ENCODE results near the gene ADAMTS16. TPM values are rescaled to one million over a fixed set of nuclear protein-coding genes. Genes with fewer than 3 reads are reported as not detected.

Gene ADAMTS16
- total RNA-seq, 2 experiments from 2014 or later, result not detected

DNA sequence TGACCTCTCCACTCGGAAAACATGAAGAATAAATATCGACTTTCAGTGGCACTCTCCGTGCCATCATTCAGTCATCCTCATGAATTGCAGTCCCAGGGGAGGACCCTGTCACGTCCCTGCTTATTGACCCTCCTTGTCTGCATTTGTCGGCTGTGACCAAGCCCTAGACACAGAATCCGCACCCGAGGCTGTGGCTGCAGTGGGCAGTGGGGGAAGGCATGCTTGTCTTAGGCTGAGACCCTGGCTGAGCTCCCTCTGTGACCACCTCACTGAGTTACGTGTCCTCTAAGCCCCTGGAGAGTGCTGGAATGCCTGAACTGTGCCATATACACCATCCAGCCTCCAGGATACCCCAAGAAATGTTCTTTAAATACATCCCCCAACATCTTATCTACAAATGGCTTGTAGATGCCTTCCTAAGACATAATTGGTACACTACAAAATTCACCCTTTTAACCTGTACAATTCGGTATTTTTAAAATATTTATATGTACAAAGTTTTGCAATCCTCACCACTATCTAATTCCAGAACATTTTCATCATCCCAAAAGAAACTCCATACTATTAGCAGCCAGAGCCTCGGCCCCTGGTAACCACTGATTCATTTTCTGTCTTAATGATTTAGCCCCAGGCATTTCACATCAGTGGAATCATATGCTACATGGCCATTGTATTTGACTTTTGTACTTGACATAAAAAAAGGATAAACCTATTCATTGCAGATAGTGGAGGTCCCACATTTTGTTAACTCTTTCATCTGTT, 201.6 kb downstream of the ADAMTS16 start:
- no peak overlapping the region for H3K4me3 Mint-ChIP-seq
- Histone ChIP-seq H3K27ac (ENCODE audit: low read depth in 1 of 2, low read length in 2 of 2) (no peak overlapping the region), H3K4me3 (ENCODE audit: low read length) (no peak overlapping the region), H3K27me3 (ENCODE audit: control insufficient read depth in 1 of 2, insufficient read depth in 2 of 2, low read length in 2 of 2) (no peaks in the 10 kb centered on the region), H3K4me1 (ENCODE audit: insufficient read depth, low read length) (no peaks in the 10 kb centered on the region), H3K9me3 (ENCODE audit: control insufficient read depth in 1 of 2, insufficient read depth in 1 of 2, low read length in 2 of 2) (peaks cover 0 to 6% of the 10 kb centered on the region in 2 experiments), H3K36me3 (ENCODE audit: insufficient read depth, low read length) (no peaks in the 10 kb centered on the region)
- no peaks in the 10 kb centered on the region for H3K4me1 Mint-ChIP-seq (ENCODE audit: low read depth)
- no peak for ATAC-seq (ENCODE audit: poor library complexity)
- TF ChIP-seq, protein P1, sequence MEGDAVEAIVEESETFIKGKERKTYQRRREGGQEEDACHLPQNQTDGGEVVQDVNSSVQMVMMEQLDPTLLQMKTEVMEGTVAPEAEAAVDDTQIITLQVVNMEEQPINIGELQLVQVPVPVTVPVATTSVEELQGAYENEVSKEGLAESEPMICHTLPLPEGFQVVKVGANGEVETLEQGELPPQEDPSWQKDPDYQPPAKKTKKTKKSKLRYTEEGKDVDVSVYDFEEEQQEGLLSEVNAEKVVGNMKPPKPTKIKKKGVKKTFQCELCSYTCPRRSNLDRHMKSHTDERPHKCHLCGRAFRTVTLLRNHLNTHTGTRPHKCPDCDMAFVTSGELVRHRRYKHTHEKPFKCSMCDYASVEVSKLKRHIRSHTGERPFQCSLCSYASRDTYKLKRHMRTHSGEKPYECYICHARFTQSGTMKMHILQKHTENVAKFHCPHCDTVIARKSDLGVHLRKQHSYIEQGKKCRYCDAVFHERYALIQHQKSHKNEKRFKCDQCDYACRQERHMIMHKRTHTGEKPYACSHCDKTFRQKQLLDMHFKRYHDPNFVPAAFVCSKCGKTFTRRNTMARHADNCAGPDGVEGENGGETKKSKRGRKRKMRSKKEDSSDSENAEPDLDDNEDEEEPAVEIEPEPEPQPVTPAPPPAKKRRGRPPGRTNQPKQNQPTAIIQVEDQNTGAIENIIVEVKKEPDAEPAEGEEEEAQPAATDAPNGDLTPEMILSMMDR (IDR thresholded peaks at IDR 0.05), result no peak
- intact Hi-C loops (cut with DNase I, micrococcal nuclease), result no loop called here
- H3K27me3 Mint-ChIP-seq, result peaks cover 11% of the 10 kb centered on the region
- H3K36me3 Mint-ChIP-seq (ENCODE audit: low read depth), result no peaks in the 10 kb centered on the region
- peaks cover 2% of the 10 kb centered on the region for H3K9me3 Mint-ChIP-seq
- CTCF ChIA-PET, result no interaction called here
- POLR2A ChIA-PET, result no interaction called here
- no peak overlapping the region for H3K27ac Mint-ChIP-seq
- DNase-seq, result no peak

GRCh38 chr5:5342784-5343183, 202.7 kb downstream of the ADAMTS16 start:
- H3K4me3 ChIP-seq (ENCODE audit: low read length), result no peak overlapping the region
- intact Hi-C loops (cut with DNase I, micrococcal nuclease), result no loop called here
- no peaks in the 10 kb centered on the region for H3K36me3 Mint-ChIP-seq (ENCODE audit: low read depth)
- ATAC-seq (ENCODE audit: poor library complexity) (no peak), DNase-seq (no peak)
- no peaks in the 10 kb centered on the region for H3K4me1 Mint-ChIP-seq (ENCODE audit: low read depth)
- peaks cover 0 to 6% of the 10 kb centered on the region in 2 experiments for H3K9me3 ChIP-seq (ENCODE audit: control insufficient read depth in 1 of 2, insufficient read depth in 1 of 2, low read length in 2 of 2)
- ChIA-PET CTCF (no interaction called here), POLR2A (no interaction called here)
- TF ChIP-seq, protein P1 (IDR thresholded peaks at IDR 0.05), result no peak
- no peak overlapping the region for H3K4me3 Mint-ChIP-seq
- H3K27me3 ChIP-seq (ENCODE audit: control insufficient read depth in 1 of 2, insufficient read depth in 2 of 2, low read length in 2 of 2), result no peaks in the 10 kb centered on the region
- H3K27ac ChIP-seq (ENCODE audit: low read depth in 1 of 2, low read length in 2 of 2), result no peak overlapping the region
- H3K36me3 ChIP-seq (ENCODE audit: insufficient read depth, low read length), result no peaks in the 10 kb centered on the region
- no peak overlapping the region for H3K27ac Mint-ChIP-seq
- H3K4me1 ChIP-seq (ENCODE audit: insufficient read depth, low read length), result no peaks in the 10 kb centered on the region
- H3K9me3 Mint-ChIP-seq, result peaks cover 2% of the 10 kb centered on the region
- H3K27me3 Mint-ChIP-seq, result peaks cover 11% of the 10 kb centered on the region

GRCh38 chr5:5343568-5343967, 203.4 kb downstream of the ADAMTS16 start:
- Mint-ChIP-seq H3K36me3 (ENCODE audit: low read depth) (no peaks in the 10 kb centered on the region), H3K4me3 (no peak overlapping the region), H3K27ac (no peak overlapping the region), H3K4me1 (ENCODE audit: low read depth) (no peaks in the 10 kb centered on the region), H3K9me3 (peaks cover 2% of the 10 kb centered on the region), H3K27me3 (peaks cover 11% of the 10 kb centered on the region)
- CTCF ChIA-PET, result no interaction called here
- H3K27me3 ChIP-seq (ENCODE audit: control insufficient read depth in 1 of 2, insufficient read depth in 2 of 2, low read length in 2 of 2), result no peaks in the 10 kb centered on the region
- no peak for ATAC-seq (ENCODE audit: poor library complexity)
- intact Hi-C loops (cut with DNase I, micrococcal nuclease), result no loop called here
- TF ChIP-seq, protein P1 (IDR thresholded peaks at IDR 0.05), result no peak
- H3K4me3 ChIP-seq (ENCODE audit: low read length), result no peak overlapping the region
- no peak overlapping the region for H3K27ac ChIP-seq (ENCODE audit: low read depth in 1 of 2, low read length in 2 of 2)
- peaks cover 0 to 6% of the 10 kb centered on the region in 2 experiments for H3K9me3 ChIP-seq (ENCODE audit: control insufficient read depth in 1 of 2, insufficient read depth in 1 of 2, low read length in 2 of 2)
- no peak for DNase-seq
- no peaks in the 10 kb centered on the region for H3K36me3 ChIP-seq (ENCODE audit: insufficient read depth, low read length)
- POLR2A ChIA-PET, result no interaction called here
- no peaks in the 10 kb centered on the region for H3K4me1 ChIP-seq (ENCODE audit: insufficient read depth, low read length)

All from CD4-positive, alpha-beta T cell (primary cell).